Astrocyte (in vitro differentiated cells and primary cell): Measurements from ENCODE around the gene TPD52L1. TPM values are rescaled to one million over a fixed set of nuclear protein-coding genes. Genes with fewer than 3 reads are reported as not detected.
A peak's percentile ranks its signal among the peaks of the same experiment; 100 is the strongest.

ENCODE experiments used
- DNase-seq: peaks from one replicate; pipeline ENCODE4 v3.0.0-alpha.2; 2010; ENCODE audit warnings: low read depth
- FAIRE-seq: peaks from 2 replicates; lab custom pipeline; 2011; peaks lifted over from hg19 to GRCh38; lab: Jason Lieb, UNC
- H2AFZ ChIP-seq: 2 replicates; pipeline ENCODE4 v1.6.0; 2012; ENCODE audit warnings: low read depth, low read length, inconsistent platforms
- H3K27ac ChIP-seq: 2 replicates; pipeline ENCODE4 v1.5.1; 2011; ENCODE audit warnings: low read depth, low read length, inconsistent platforms
- H3K27me3 ChIP-seq: 2 replicates; pipeline ENCODE4 v1.6.0; 2011; ENCODE audit warnings: low read length, inconsistent platforms; ENCODE audit not compliant: insufficient read depth
- H3K36me3 ChIP-seq: 2 replicates; pipeline ENCODE4 v1.5.1; 2011; ENCODE audit warnings: low read length, inconsistent platforms; ENCODE audit not compliant: insufficient read depth
- H3K4me1 ChIP-seq: 2 replicates; pipeline ENCODE4 v1.5.1; 2011; ENCODE audit warnings: low read length, inconsistent platforms; ENCODE audit not compliant: insufficient read depth
- H3K4me2 ChIP-seq: 2 replicates; pipeline ENCODE4 v1.6.0; 2012; ENCODE audit warnings: low read length, inconsistent platforms
- H3K4me3 ChIP-seq: 2 replicates; pipeline ENCODE4 v1.5.1; 2011; ENCODE audit warnings: low read depth, mild to moderate bottlenecking, low read length, inconsistent platforms; ENCODE audit not compliant: insufficient read depth
- H3K79me2 ChIP-seq: 2 replicates; pipeline ENCODE4 v1.6.0; 2012; ENCODE audit warnings: mild to moderate bottlenecking, low read length, inconsistent platforms; ENCODE audit not compliant: insufficient read depth
- H3K9ac ChIP-seq: 2 replicates; pipeline ENCODE4 v1.6.0; 2012; ENCODE audit warnings: mild to moderate bottlenecking, low read length, inconsistent platforms
- H3K9me3 ChIP-seq: 2 replicates; pipeline ENCODE4 v1.5.1; 2012; ENCODE audit warnings: low read depth, mild to moderate bottlenecking, low read length, inconsistent platforms; ENCODE audit not compliant: insufficient read depth
- H4K20me1 ChIP-seq: 2 replicates; pipeline ENCODE4 v1.6.0; 2012; ENCODE audit warnings: low read length, inconsistent platforms; ENCODE audit not compliant: insufficient read depth
- H3K27ac Mint-ChIP-seq: one replicate; pipeline ENCODE4 v1.8.0; 2021; ENCODE audit warnings: mild to moderate bottlenecking, mixed read lengths; ENCODE audit not compliant: unreplicated experiment
- H3K27me3 Mint-ChIP-seq: one replicate; pipeline ENCODE4 v1.8.0; 2021; ENCODE audit warnings: low read depth, mixed read lengths; ENCODE audit not compliant: unreplicated experiment
- H3K36me3 Mint-ChIP-seq: one replicate; pipeline ENCODE4 v1.8.0; 2021; ENCODE audit warnings: low read depth, mixed read lengths; ENCODE audit not compliant: unreplicated experiment
- H3K4me1 Mint-ChIP-seq: one replicate; pipeline ENCODE4 v1.8.0; 2021; ENCODE audit warnings: low read depth, mixed read lengths; ENCODE audit not compliant: unreplicated experiment
- H3K4me3 Mint-ChIP-seq: one replicate; pipeline ENCODE4 v1.8.0; 2021; ENCODE audit warnings: mild to moderate bottlenecking, moderate library complexity, mixed read lengths; ENCODE audit not compliant: unreplicated experiment
- H3K9me3 Mint-ChIP-seq: one replicate; pipeline ENCODE4 v1.8.0; 2021; ENCODE audit warnings: mild to moderate bottlenecking, mixed read lengths; ENCODE audit not compliant: unreplicated experiment
- EZH2 ChIP-seq: IDR thresholded peaks from 2 replicates; pipeline ENCODE4 v1.6.1; 2012; ENCODE audit warnings: mild to moderate bottlenecking, low read length, inconsistent platforms; ENCODE audit not compliant: insufficient read depth
- total RNA-seq: library from RNA; stranded (reverse); gene quantifications from 2 replicates; pipeline ENCODE4 v1.2.1, GENCODE V29; 2021
- TF ChIP-seq, protein P1 (sequence below): IDR thresholded peaks from 2 replicates; pipeline ENCODE4 v1.5.1; 2011; ENCODE audit warnings: low read depth, mild to moderate bottlenecking, inconsistent platforms, low read length, moderate library complexity; ENCODE audit not compliant: insufficient read depth

TPD52L1 gene
- total RNA-seq, 1 donor from 2014 or later = 32.8 TPM

DNA sequence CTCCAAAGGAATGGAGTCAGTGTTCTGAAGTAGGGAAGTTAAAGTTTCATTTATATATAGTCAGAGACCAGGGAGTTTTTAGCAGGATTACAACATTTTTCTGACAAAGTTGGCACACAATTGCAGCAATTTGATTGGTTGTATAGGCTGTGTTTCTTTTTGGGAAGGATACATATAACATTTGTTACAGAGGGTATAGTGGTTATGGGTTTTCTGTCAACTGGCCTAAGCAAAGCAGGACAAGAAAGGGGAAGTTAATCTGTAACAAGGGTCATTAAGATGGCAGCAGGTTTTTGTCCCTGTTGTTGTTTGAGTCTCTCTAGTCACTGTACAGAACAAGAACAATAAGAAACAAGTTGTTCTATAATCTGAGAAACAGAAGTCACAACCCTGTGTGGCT, 41.4 kb downstream of the TPD52L1 start:
- H3K4me3 Mint-ChIP-seq = no peak overlapping the region
- no peak for FAIRE-seq
- Histone ChIP-seq H4K20me1 (no peaks in the 10 kb centered on the region), H3K4me1 (peaks cover 12% of the 10 kb centered on the region), H3K9ac (no peak overlapping the region), H3K27me3 (no peaks in the 10 kb centered on the region), H2AFZ (no peak overlapping the region), H3K36me3 (no peaks in the 10 kb centered on the region), H3K4me3 (no peak overlapping the region), H3K79me2 (no peaks in the 10 kb centered on the region), H3K27ac (no peak overlapping the region), H3K4me2 (no peak overlapping the region), H3K9me3 (no peaks in the 10 kb centered on the region)
- DNase-seq = no peak
- H3K27me3 Mint-ChIP-seq = no peaks in the 10 kb centered on the region
- H3K9me3 Mint-ChIP-seq = no peaks in the 10 kb centered on the region
- peaks cover 21% of the 10 kb centered on the region for H3K4me1 Mint-ChIP-seq
- H3K36me3 Mint-ChIP-seq = no peaks in the 10 kb centered on the region
- H3K27ac Mint-ChIP-seq = no peak overlapping the region
- no peak for TF ChIP-seq EZH2
- TF ChIP-seq, protein P1, sequence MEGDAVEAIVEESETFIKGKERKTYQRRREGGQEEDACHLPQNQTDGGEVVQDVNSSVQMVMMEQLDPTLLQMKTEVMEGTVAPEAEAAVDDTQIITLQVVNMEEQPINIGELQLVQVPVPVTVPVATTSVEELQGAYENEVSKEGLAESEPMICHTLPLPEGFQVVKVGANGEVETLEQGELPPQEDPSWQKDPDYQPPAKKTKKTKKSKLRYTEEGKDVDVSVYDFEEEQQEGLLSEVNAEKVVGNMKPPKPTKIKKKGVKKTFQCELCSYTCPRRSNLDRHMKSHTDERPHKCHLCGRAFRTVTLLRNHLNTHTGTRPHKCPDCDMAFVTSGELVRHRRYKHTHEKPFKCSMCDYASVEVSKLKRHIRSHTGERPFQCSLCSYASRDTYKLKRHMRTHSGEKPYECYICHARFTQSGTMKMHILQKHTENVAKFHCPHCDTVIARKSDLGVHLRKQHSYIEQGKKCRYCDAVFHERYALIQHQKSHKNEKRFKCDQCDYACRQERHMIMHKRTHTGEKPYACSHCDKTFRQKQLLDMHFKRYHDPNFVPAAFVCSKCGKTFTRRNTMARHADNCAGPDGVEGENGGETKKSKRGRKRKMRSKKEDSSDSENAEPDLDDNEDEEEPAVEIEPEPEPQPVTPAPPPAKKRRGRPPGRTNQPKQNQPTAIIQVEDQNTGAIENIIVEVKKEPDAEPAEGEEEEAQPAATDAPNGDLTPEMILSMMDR = no peak

DNA sequence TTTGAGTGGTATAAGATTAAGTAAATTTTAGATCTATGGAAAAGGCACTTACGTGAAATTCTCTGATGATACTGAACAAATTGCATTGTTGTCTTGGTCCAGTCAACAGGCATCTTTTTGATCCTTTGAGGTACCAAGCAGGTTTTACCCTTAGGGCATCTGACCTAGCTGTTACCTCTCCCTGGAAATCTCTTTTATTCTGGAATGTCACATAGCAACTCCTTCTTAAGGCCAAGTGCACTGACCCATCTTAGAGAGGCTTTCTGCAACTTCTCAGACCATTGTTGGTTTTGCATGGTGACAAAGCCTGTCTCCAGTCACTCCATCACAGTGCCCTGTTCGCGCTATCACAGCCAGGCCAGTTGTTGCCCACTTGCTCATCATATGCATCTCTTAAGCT, 42.0 kb downstream of the TPD52L1 start:
- H3K27me3 Mint-ChIP-seq = no peaks in the 10 kb centered on the region
- Histone ChIP-seq H2AFZ (no peak overlapping the region), H3K4me1 (peaks cover 12% of the 10 kb centered on the region), H3K79me2 (no peaks in the 10 kb centered on the region), H3K9me3 (no peaks in the 10 kb centered on the region), H3K4me3 (no peak overlapping the region), H4K20me1 (no peaks in the 10 kb centered on the region), H3K9ac (no peak overlapping the region), H3K4me2 (no peak overlapping the region), H3K27me3 (no peaks in the 10 kb centered on the region), H3K27ac (no peak overlapping the region), H3K36me3 (no peaks in the 10 kb centered on the region)
- H3K4me1 Mint-ChIP-seq = peaks cover 22% of the 10 kb centered on the region
- H3K36me3 Mint-ChIP-seq = no peaks in the 10 kb centered on the region
- H3K9me3 Mint-ChIP-seq = no peaks in the 10 kb centered on the region
- TF ChIP-seq, protein P1 = no peak
- no peak for TF ChIP-seq EZH2
- no peak for FAIRE-seq
- H3K27ac Mint-ChIP-seq = no peak overlapping the region
- no peak for DNase-seq
- H3K4me3 Mint-ChIP-seq = no peak overlapping the region

DNA sequence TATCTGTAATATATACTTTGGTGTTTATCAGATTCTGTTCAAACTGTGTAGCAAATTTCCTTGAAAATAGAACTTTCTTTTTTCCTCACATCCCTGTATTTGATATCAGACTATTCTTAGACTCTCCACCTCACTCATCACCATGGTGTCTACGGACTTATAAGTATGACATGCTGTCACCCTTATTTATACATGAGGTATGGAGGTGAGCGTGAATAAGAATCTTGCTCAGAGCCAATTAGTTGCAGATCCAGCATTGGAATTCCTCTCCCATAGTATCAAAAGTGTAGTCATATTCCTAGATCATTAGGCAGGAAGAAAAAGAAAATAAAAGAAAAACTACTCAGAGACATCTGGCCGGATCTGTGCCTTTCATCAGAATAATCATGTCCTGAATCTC, 43.0 kb downstream of the TPD52L1 start:
- Histone ChIP-seq H3K9me3 (no peaks in the 10 kb centered on the region), H4K20me1 (no peaks in the 10 kb centered on the region), H3K27me3 (no peaks in the 10 kb centered on the region), H3K4me2 (peak overlapping the region; percentile 12), H3K4me1 (peaks cover 22% of the 10 kb centered on the region), H3K79me2 (no peaks in the 10 kb centered on the region), H3K36me3 (no peaks in the 10 kb centered on the region), H3K27ac (no peak overlapping the region), H2AFZ (no peak overlapping the region), H3K4me3 (no peak overlapping the region), H3K9ac (no peak overlapping the region)
- FAIRE-seq (no peak), DNase-seq (peak; percentile 53)
- TF ChIP-seq EZH2 = no peak
- Mint-ChIP-seq H3K27me3 (no peaks in the 10 kb centered on the region), H3K4me3 (no peak overlapping the region), H3K4me1 (peaks cover 25% of the 10 kb centered on the region), H3K36me3 (no peaks in the 10 kb centered on the region), H3K9me3 (no peaks in the 10 kb centered on the region), H3K27ac (no peak overlapping the region)
